SHP77 (cell line): ENCODE data around the gene PIH1D1.

ENCODE experiments used
- DNase-seq, 2 experiments: peaks; one replicate each; lab custom pipeline; 2025; lab: John Stamatoyannopoulos, UW

PIH1D1 gene

DNA sequence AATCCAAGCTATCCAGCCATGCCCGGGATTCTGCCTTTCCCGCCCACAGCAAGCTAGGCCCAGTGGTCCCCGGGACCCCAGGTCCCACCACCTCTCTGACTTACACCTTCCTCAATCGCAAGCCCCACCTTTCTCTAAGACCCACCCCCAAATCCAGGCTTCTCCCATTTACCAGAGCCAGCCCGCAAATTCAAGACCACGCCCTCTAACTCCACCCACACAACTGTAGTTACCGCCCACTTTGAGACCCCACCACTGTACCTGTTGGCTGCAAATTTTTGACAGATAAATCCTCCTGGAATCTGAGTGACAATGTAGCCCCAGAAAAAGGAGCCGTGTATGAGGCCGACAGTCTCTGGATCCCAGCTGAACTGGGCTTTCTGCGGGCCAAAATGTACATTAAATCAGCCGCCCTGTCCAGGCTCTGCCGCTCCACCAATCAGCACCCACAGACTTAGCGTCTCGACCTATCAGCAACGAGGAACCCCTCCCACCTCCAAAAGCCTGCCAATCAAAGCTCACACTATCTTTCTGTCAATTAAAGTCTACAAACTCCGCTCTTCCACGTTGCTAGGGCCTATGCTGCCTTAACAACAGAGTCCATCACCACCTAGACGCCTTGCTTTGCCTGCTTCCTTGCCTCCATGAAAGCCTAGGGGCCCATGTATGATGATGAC, 16.6 kb downstream of the PIH1D1 start:
- DNase-seq: no peak

DNA sequence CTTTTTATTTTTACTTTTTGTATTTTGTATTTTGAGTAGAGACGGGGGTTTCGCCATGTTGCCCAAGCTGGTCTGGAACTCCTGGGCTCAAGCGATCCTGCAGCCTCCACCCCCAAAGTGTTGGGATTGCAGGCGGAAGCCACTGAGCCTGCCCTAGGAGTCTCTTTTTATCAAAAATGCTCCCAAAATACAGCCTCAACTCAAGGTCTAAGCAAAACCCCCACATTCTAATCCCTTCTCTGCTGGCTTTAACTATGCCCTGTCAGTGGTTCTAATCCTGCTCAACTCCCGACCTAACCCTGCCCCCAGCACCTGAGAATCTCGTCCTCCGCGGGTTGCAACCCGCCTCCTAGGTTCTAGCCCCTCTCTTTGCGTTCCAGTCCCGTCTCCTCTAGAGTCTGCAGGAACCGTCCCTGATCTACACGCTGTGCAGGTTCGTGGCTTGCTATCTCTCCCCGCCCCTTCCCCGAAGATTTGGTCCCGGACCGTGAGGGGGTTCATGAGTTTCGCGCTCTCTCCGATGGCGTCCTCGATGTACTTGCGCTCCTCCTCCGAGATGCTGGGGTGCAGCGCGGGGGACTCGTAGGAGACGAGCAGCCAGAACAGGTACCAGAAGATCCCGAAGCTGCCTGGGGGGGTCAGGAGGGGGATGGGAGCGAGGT, 18.2 kb downstream of the PIH1D1 start:
- DNase-seq: no peak

DNA sequence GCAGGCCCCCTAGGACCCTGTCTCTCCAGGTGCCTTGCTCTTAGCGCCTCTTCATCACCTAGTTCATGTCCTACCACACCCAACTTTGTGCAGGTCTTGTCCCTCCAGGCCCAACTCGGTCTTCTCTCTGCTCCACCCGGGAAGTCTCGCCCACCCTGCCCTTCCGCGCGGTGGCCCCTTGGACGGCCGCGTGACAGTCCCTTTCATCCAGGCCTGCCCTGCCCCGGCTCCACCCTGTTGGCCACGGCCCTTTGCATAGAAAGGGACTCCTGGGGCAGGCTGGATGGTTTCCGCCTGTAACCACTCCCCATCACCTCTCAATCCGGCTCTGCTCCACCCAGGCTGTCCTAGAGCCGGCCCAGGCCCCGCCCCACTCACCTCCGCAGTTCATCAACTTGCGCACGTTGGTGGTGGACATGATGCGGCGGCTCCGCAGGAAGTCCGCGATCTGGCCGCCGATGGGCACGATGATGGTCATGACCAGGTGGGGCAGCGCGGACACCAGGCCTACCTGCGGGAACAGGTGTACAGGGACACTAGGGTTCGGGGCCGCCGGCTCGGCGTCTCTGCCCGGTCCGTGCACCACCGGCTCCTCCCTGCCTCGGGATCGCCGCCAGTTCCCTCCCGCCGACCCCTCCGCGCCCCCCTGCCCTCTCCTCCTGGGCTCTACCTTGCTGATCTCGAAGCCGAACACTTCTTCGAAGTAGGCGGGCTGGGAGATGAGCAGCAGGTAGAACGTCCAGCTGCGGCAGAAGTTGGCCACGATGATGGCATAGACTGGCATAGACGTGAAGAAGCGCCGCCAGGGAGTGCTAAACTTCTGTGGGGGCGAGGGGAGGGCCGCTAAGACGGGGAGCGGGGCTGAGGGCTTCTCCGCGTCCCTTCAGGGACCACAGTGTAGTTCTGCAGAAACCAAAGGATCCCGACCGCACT, 19.2 kb downstream of the PIH1D1 start:
- DNase-seq: no peak

GRCh38 chr19:49431330-49431749, 20.3 kb downstream of the PIH1D1 start:
- DNase-seq: no peak

- DNase-seq: peak in 1 of 2 experiments; percentile 41
These were observed 20.8 kb downstream of the PIH1D1 start for GRCh38 chr19:49430678-49431329.

DNA sequence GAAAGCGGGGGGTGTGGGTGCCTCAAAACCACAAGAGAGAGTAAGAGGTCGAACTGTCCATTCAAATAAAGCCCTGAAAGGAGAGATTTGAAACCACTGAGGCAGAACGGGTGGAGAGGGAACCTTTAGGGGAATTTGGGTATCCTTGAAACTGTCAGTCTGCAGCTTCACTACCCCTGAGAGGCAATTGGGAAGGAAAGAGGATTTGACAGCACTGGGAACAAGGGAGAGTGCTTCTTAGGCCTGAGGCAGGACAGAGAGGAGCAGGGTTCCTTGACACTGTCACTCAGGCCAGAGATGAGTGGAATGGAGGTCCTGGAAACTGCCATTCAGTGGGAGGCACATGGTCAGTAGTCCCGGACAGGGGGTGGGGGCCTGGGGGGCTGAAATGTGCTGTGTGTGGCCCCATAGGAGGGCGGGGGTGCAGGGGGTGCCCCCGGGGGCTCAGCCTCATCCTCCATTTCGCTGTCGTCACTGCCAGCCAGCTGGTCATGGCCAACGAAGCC, 21.4 kb downstream of the PIH1D1 start:
- DNase-seq: no peak

DNA sequence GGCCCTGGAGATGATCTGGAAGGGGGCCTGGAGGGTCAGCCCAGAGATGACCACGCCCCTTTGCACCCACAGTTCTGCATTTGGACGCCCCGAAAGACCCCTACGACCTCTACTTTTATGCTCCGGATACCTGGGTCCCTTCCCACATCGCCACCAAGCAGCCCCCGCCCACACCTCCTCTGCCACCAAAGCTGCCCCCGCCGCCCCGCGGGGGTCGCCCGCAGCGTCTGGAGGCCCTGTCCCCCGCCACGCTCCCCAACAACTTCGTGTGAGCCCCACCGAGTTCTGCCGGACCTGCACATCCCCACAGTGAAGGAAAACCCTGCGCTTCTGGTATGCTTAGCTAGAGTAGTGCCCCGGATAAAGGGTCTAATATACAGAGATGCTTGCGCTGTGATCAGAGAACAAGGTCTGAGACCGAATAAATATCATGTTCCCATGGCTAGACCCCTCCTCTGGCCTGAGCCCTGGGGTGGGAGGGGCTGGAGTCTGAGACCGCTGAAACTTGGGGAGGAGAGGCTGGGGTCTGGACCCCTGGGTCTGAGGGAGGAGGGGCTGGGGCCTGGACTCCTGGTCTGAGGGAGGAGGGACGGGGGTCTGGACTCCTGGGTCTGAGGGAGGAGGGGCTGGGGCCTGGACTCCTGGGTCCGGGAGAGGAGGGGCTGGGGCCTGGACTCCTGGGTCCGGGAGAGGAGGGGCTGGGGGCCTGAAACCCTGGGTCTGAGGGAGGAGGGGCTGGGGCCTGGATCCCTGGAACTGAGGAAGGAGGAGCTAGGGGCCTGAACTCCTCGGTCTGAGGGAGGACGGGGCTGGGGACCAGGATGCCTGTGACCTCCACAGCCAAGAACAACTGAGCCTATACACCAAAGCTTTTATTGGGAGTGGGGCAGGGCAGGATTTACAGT, 22.8 kb downstream of the PIH1D1 start:
- no peak for DNase-seq

- no peak for DNase-seq
These were observed 23.6 kb downstream of the PIH1D1 start for GRCh38 chr19:49427855-49428546.

DNA sequence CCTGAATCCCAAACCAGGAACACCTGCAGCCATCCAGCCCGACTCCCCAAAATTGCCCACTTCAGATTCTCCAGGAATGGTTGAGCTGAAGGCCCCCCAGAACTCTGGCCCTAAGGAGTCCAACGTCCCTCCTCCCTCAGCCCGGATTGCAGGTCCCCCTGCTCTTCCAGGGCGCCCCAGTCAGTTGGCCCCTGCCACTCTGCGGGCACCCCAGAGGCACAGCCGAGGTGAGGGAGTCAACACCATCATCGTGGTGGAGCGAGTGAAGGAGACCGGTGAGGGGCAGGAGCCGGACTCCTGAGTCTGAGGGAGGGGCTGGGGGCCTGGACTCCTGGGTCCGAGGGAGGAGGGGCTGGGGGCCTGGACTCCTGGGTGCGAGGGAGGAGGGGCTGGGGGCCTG, 24.3 kb downstream of the PIH1D1 start:
- no peak for DNase-seq

GRCh38 chr19:49425922-49426592, 25.6 kb downstream of the PIH1D1 start:
- peak; percentile 38 to 57 for DNase-seq

- DNase-seq: no peak
These were observed 26.4 kb downstream of the PIH1D1 start, which contains the start of gene GFY for GRCh38 chr19:49425178-49425577. Gene GFY (plus strand): TSS chr19:49425388. CDS start chr19:49426431, 1,043 bp downstream.

DNA sequence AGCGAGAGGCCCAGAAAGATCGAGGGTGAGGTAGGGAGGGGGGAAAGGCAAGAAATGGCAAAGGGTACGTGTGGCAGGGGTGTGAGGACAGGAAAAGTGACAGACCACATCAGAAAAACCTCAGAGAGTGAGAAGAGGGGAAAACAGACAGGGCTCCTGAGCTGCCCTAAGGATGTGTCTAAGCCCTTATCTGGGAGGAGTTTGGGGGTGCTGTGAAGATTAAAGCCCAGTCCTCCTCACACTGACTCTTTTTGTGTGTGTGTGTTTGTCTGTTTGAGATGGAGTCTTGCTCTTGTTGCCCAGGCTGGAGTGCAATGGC, 27.7 kb downstream of the PIH1D1 start:
- DNase-seq: no peak

GRCh38 chr19:49423071-49423984, 28.3 kb downstream of the PIH1D1 start, which contains the start of gene PTH2:
Gene PTH2 (minus strand): TSS chr19:49423441. CDS start chr19:49423339, 102 bp downstream.
- DNase-seq: no peak

DNA sequence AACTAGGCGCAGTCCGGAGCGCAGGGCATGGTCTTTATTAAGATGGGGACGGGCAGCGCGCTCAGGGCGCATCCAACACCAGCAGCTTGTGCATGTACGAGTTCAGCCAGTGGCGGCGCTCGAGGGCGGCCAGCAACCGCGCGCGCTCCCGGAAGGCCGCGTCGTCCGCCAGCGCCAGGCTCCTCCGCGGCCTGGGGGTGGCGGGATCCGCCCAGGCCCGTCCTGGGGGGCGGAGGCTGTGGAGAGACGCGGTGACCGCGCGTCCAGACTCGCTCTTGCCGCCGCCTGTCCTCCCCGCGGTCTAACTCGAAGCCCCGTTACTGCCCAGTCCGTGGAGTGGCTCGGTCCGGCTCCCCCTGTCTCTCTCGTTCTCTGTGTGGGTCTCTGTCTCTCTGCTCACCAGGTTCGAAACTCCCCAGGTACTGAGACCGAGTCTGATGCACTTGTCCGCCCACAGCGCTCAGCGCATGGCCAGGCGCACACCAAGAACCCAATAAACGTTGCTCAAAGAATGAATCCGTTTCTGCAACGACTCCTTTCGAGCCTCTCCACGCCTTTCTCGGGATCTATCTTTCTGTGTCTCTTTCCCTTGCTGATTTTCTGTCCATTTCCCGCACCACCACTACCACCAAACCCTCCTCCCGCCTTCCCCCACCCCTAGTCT, 29.1 kb downstream of the PIH1D1 start:
- peak; percentile 51 to 53 for DNase-seq

DNA sequence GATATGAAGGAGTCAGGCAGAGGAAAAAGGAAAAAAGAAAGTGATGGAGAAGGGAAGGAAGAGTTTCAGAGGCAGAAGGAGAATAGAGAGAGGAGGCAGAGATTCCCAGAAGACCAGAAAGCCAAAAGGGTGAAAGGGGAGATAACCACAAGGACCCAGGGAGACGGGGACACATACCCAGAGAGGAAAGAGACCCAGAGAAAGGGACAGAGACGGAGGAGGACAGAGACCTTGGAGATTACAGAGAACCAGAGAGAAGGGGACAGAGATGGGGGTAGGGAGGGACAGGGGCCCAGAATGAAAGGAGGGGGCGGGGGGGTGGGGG, 29.8 kb downstream of the PIH1D1 start:
- DNase-seq: no peak

DNA sequence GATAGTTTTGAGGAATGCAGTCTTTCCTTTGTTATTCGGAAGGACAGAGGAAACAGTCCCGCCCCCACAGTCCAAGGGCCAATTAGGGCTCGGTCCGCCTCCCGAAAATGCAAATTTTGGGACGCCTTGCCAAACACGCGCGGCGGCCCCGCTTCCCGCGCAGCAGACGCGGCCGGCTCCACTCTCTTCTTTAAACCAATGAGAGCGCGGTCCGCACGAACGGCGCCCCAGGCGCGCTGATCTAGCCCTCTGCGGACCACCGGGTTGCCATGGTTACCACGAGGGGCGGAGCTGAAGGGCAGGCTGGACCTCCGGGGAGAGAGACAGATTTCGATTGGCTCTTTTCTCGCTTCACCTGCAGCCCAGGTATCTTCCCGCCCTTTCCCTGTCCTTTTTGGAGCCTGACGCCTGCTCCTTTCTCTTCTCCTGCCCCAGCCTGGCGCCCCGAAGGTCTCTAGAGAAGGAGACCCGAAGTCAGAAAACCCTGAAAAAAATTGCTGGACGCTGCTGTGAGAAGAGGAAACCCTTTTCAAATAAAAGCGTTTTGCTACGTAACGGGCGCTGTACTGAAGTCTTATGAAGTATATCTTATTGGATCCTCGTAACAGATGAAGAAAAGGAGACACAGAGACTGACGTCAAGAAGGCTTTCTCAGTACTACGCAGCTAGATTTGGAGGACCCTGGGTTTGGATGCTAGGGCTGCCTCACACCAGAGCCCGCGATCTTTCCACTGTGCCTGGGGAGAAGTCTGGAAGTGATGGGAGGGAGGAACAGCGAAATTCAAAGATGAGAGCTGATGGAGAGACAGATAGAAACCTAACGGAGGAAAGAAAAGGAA, 30.4 kb downstream of the PIH1D1 start:
- DNase-seq: no peak

GRCh38 chr19:49420227-49420626, 31.4 kb downstream of the PIH1D1 start:
- DNase-seq: no peak
